B cell (primary cell): ENCODE measurements around the gene PCDH1. TPM values are rescaled to one million over a fixed set of nuclear protein-coding genes. Genes with fewer than 3 reads are reported as not detected.

ENCODE experiments used
- ATAC-seq: fragments of 200-7000 bp; cut with Tn5 transposase; one replicate; pipeline ENCODE4 v1.10.0; 2021; ENCODE audit warnings: low read depth, mild to moderate bottlenecking, moderate number of reproducible peaks, moderate library complexity
- CTCF ChIA-PET: fragments of 350-600 bp; sonication (Branson Sonifier 250); formaldehyde crosslinking; loops from one replicate; lab custom pipeline; 2021; ENCODE audit warnings: antibody characterized with exemption, inconsistent platforms; lab: Charles Lee
- POLR2A ChIA-PET: fragments of 350-600 bp; sonication (Branson Sonifier 250); formaldehyde crosslinking; loops from one replicate; lab custom pipeline; 2021; ENCODE audit warnings: antibody characterized with exemption; lab: Charles Lee
- DNase-seq: peaks from one replicate; pipeline ENCODE4 v3.0.0; 2013
- H2AFZ ChIP-seq: 2 replicates; pipeline ENCODE4 v1.6.1; 2012; ENCODE audit warnings: mild to moderate bottlenecking, low read depth, low read length; ENCODE audit not compliant: insufficient read depth, poor library complexity, severe bottlenecking
- H3K27ac ChIP-seq, 2 donors: 1 replicate in 1 of 2; 2 replicates in 1 of 2; pipeline ENCODE4 v1.5.1; 2012 to 2013; ENCODE audit warnings: low read length in 2 of 2, mild to moderate bottlenecking in 2 of 2, moderate library complexity in 1 of 2
- H3K27me3 ChIP-seq, 4 experiments: fragments of 200-600 bp in 1 of 4; sonication (generic) in 1 of 4; replicated peaks in 1 of 4; 1 replicate in 2 of 4; 2 replicates in 2 of 4; pipeline versions ENCODE4 v1.6.1 to v1.7.0; 2013 to 2016; ENCODE audit warnings: low read length in 3 of 4, mild to moderate bottlenecking in 2 of 4, mixed read lengths in 1 of 4, moderate library complexity in 1 of 4; ENCODE audit not compliant: insufficient read depth in 4 of 4, control insufficient read depth in 3 of 4; ENCODE audit errors: control extremely low read depth in 1 of 4
- H3K36me3 ChIP-seq, 2 experiments: replicated peaks in 1 of 2; 1 replicate in 1 of 2; 2 replicates in 1 of 2; pipeline versions ENCODE4 v1.6.1 to v1.7.1; 2013; ENCODE audit warnings: low read length in 1 of 2; ENCODE audit not compliant: insufficient read depth in 2 of 2, control insufficient read depth in 1 of 2; ENCODE audit errors: control extremely low read depth in 1 of 2, extremely low read depth in 1 of 2
- H3K4me1 ChIP-seq, 2 donors: fragments of 200-600 bp in 1 of 2; sonication (generic) in 1 of 2; 1 replicate in 1 of 2; 2 replicates in 1 of 2; pipeline versions ENCODE4 v1.5.1 to v1.6.1; 2013 to 2017; ENCODE audit warnings: low read length in 2 of 2; ENCODE audit not compliant: control insufficient read depth in 2 of 2, insufficient read depth in 2 of 2
- H3K4me2 ChIP-seq: replicated peaks from 2 replicates; pipeline ENCODE3; 2012; ENCODE audit warnings: mild to moderate bottlenecking, low read depth, low read length; ENCODE audit not compliant: poor library complexity, severe bottlenecking
- H3K4me3 ChIP-seq, 5 experiments: fragments of 200-600 bp in 1 of 5; sonication (generic) in 1 of 5; 1 replicate in 3 of 5; 2 replicates in 2 of 5; pipeline versions ENCODE4 v1.5.1 to v1.7.0; 2011 to 2016; ENCODE audit warnings: low read length in 4 of 5, mild to moderate bottlenecking in 4 of 5, low read depth in 2 of 5, control low read depth in 1 of 5, moderate library complexity in 1 of 5; ENCODE audit not compliant: insufficient read depth in 1 of 5; ENCODE audit errors: control extremely low read depth in 1 of 5, extremely low read depth in 1 of 5
- H3K79me2 ChIP-seq: fragments of 200-600 bp; sonication (generic); one replicate; pipeline ENCODE4 v1.6.0; 2016; ENCODE audit warnings: low read length; ENCODE audit not compliant: control insufficient read depth, insufficient read depth
- H3K9ac ChIP-seq: fragments of 200-600 bp; sonication (generic); 2 replicates; pipeline ENCODE4 v1.6.1; 2017; ENCODE audit warnings: mild to moderate bottlenecking, low read length, moderate library complexity
- H3K9me3 ChIP-seq, 3 donors: one replicate each; pipeline versions ENCODE4 v1.6.1 to v1.7.1; 2013; ENCODE audit warnings: low read length in 2 of 3; ENCODE audit not compliant: control insufficient read depth in 2 of 3, insufficient read depth in 1 of 3; ENCODE audit errors: control extremely low read depth in 1 of 3
- H4K20me1 ChIP-seq: 2 replicates; pipeline ENCODE4 v1.6.0; 2012; ENCODE audit warnings: mild to moderate bottlenecking, low read length; ENCODE audit not compliant: insufficient read depth, control insufficient read depth, poor library complexity, severe bottlenecking
- H3K27ac Mint-ChIP-seq: one replicate; pipeline ENCODE4 v1.8.0; 2021; ENCODE audit warnings: mixed read lengths
- H3K27me3 Mint-ChIP-seq: one replicate; pipeline ENCODE4 v1.8.0; 2021; ENCODE audit warnings: mixed read lengths
- H3K4me1 Mint-ChIP-seq: one replicate; pipeline ENCODE4 v1.8.0; 2021; ENCODE audit warnings: mixed read lengths
- H3K4me3 Mint-ChIP-seq: one replicate; pipeline ENCODE4 v1.8.0; 2021; ENCODE audit warnings: mixed read lengths
- H3K9me3 Mint-ChIP-seq: one replicate; pipeline ENCODE4 v1.8.0; 2022; ENCODE audit warnings: mixed read lengths; ENCODE audit not compliant: insufficient read depth
- EZH2 ChIP-seq: IDR thresholded peaks from 2 replicates; pipeline ENCODE4 v1.6.1; 2012; ENCODE audit warnings: borderline replicate concordance, low read depth, mild to moderate bottlenecking, moderate library complexity, low read length; ENCODE audit not compliant: insufficient read depth, poor library complexity, severe bottlenecking
- WGBS: methylation state at CpG from one replicate; pipeline ENCODE4 v1.1.5; 2013; ENCODE audit warnings: missing lambda C conversion rate; ENCODE audit not compliant: insufficient coverage; 5-methylcytosine and 5-hydroxymethylcytosine counted together
- intact Hi-C: fragments of 100-400 bp; cut with micrococcal nuclease; formaldehyde crosslinking; loops from one replicate; pipeline ENCODE4 v1.10.0; 2022
- polyA plus RNA-seq: library from polyadenylated mRNA; depleted of rRNA; stranded (reverse); fragments of >200 nt; gene quantifications from 2 replicates; pipeline ENCODE4 v1.2.3, GENCODE V29; 2012
- total RNA-seq, 2 donors: library from RNA; stranded (reverse); fragments of 120-200 nt in 1 of 2; gene quantifications; 1 replicate in 1 of 2; 2 replicates in 1 of 2; pipeline versions ENCODE4 v1.2.3 to v1.2.4, GENCODE V29; 2013 to 2022
- TF ChIP-seq, protein P1 (sequence below): fragments of 200-600 bp; IDR thresholded peaks from one replicate; pipeline ENCODE4 v1.8.0; 2022; ENCODE audit warnings: antibody characterized with exemption, mild to moderate bottlenecking

PCDH1 gene
- total and polyA plus RNA-seq, 2 donors (not counting 1 experiment from before 2014, with no cell fraction given): 0.06 TPM; not detected in 1

DNA sequence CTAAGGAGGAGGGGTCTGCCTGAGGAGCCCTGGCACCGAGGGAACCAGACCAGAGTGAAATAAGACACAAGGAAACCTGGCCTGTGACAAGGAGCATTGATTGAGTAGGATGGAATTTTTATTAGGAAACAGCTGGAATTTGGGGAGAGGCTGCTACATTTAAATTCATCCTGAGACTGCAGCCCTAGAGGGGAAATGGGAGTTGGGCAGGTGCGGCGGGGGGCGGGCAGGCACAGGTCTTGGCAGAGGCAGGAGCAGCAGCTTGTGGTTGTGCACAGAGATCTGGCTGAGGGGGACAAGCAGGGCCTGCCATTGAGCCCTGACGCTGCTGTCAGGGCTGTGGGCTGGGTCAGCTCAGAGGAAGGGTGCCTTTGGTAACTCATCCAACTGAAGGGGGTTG is 71.6 kb downstream of the PCDH1 start:
- H3K4me2 ChIP-seq: no peak overlapping the region
- CTCF ChIA-PET: interaction anchor here (1.7 kb wide), 1 partner anchor 10 kb away, joined by 6 read pairs; no protein-coding TSS in a partner anchor

GRCh38 chr5:141805874-141806595 is 72.2 kb downstream of the PCDH1 start:
- H3K9me3 ChIP-seq: no peaks in the 10 kb centered on the region
- TF ChIP-seq EZH2: no peak
- TF ChIP-seq, protein P1, sequence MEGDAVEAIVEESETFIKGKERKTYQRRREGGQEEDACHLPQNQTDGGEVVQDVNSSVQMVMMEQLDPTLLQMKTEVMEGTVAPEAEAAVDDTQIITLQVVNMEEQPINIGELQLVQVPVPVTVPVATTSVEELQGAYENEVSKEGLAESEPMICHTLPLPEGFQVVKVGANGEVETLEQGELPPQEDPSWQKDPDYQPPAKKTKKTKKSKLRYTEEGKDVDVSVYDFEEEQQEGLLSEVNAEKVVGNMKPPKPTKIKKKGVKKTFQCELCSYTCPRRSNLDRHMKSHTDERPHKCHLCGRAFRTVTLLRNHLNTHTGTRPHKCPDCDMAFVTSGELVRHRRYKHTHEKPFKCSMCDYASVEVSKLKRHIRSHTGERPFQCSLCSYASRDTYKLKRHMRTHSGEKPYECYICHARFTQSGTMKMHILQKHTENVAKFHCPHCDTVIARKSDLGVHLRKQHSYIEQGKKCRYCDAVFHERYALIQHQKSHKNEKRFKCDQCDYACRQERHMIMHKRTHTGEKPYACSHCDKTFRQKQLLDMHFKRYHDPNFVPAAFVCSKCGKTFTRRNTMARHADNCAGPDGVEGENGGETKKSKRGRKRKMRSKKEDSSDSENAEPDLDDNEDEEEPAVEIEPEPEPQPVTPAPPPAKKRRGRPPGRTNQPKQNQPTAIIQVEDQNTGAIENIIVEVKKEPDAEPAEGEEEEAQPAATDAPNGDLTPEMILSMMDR: no peak
- ATAC-seq: no peak
- intact Hi-C loops: no loop called here
- no peak overlapping the region for H2AFZ ChIP-seq
- peaks cover 0 to 31% (median 16%) of the 10 kb centered on the region in 4 experiments for H3K27me3 ChIP-seq
- no peaks in the 10 kb centered on the region for H3K36me3 ChIP-seq
- Mint-ChIP-seq H3K9me3 (no peaks in the 10 kb centered on the region), H3K4me3 (no peak overlapping the region), H3K27ac (no peak overlapping the region), H3K27me3 (peaks cover 64% of the 10 kb centered on the region), H3K4me1 (no peaks in the 10 kb centered on the region)
- H4K20me1 ChIP-seq: no peaks in the 10 kb centered on the region
- H3K79me2 ChIP-seq: no peaks in the 10 kb centered on the region
- WGBS: 54% methylated on average over 8 of the region's 10 CpGs
- no peak overlapping the region for H3K9ac ChIP-seq
- ChIA-PET POLR2A (no interaction called here), CTCF (interaction anchor here (1.7 kb wide), 1 partner anchor 11 kb away, joined by 6 read pairs; no protein-coding TSS in a partner anchor)
- no peak overlapping the region for H3K4me3 ChIP-seq
- no peak for DNase-seq
- H3K4me1 ChIP-seq: no peaks in the 10 kb centered on the region
- H3K27ac ChIP-seq: no peak overlapping the region
- no peak overlapping the region for H3K4me2 ChIP-seq

More for the DNA sequence above, 71.6 kb downstream of the PCDH1 start:
- Histone ChIP-seq H3K27me3 (peaks cover 0 to 37% (median 17%) of the 10 kb centered on the region in 4 experiments), H3K4me1 (no peaks in the 10 kb centered on the region), H3K79me2 (no peaks in the 10 kb centered on the region), H2AFZ (no peak overlapping the region), H3K9me3 (no peaks in the 10 kb centered on the region), H3K27ac (no peak overlapping the region), H3K9ac (no peak overlapping the region), H3K4me3 (no peak overlapping the region), H4K20me1 (no peaks in the 10 kb centered on the region), H3K36me3 (no peaks in the 10 kb centered on the region)
- POLR2A ChIA-PET: no interaction called here
- intact Hi-C loops: no loop called here
- H3K27ac Mint-ChIP-seq: no peak overlapping the region
- DNase-seq: no peak
- no peak for TF ChIP-seq EZH2
- TF ChIP-seq, protein P1: no peak
- ATAC-seq: no peak
- no peaks in the 10 kb centered on the region for H3K9me3 Mint-ChIP-seq
- H3K4me1 Mint-ChIP-seq: no peaks in the 10 kb centered on the region
- H3K27me3 Mint-ChIP-seq: peaks cover 70% of the 10 kb centered on the region
- WGBS: 66% methylated on average over 5 of the region's 5 CpGs
- no peak overlapping the region for H3K4me3 Mint-ChIP-seq
